A549 (cell line): ENCODE measurements around the gene MED12L. TPM values are rescaled to one million over a fixed set of nuclear protein-coding genes. Genes with fewer than 3 reads are reported as not detected.

Experiments
- ATAC-seq, 2 experiments: fragments of 200-7000 bp in 1 of 2; fragments of >200 bp in 1 of 2; cut with Nextera tagmentation in 1 of 2; cut with Tn5 transposase in 1 of 2; 3 replicates each; pipeline versions ENCODE4 v1.8.0 to v1.9.1; 2018 to 2020; ENCODE audit warnings: mild to moderate bottlenecking in 1 of 2, moderate library complexity in 1 of 2
- CTCF ChIA-PET: fragments of 300-600 bp; sonication (Branson Sonifier 250); formaldehyde crosslinking; extraction: SDS; loops from one replicate; lab custom pipeline; 2021; ENCODE audit warnings: antibody characterized with exemption, inconsistent platforms; lab: Yijun Ruan, JAX
- POLR2A ChIA-PET: fragments of 350-600 bp; formaldehyde crosslinking; extraction: SDS; loops from one replicate; lab custom pipeline; 2021; ENCODE audit warnings: antibody characterized with exemption, inconsistent platforms; lab: Yijun Ruan, JAX
- DNase-seq, 2 experiments: peaks; one replicate each; pipeline versions ENCODE4 v3.0.0 to v3.0.0-alpha.2; 2011 to 2016; ENCODE audit warnings: low read depth in 1 of 2, low spot score in 1 of 2
- FAIRE-seq: peaks from 2 replicates; lab custom pipeline; 2011; peaks lifted over from hg19 to GRCh38; lab: Jason Lieb, UNC
- H3K27ac ChIP-seq, 2 experiments: fragments of >200 bp; sonication (Bioruptor Twin); formaldehyde crosslinking; 3 replicates each; pipeline ENCODE4 v1.5.1; 2016 to 2017
- H3K4me1 ChIP-seq: fragments of >200 bp; sonication (Bioruptor Twin); formaldehyde crosslinking; 3 replicates; pipeline ENCODE4 v1.6.1; 2016
- H3K4me2 ChIP-seq: fragments of >200 bp; sonication (Bioruptor Twin); formaldehyde crosslinking; 3 replicates; pipeline ENCODE4 v1.6.1; 2016
- H3K4me3 ChIP-seq: fragments of >200 bp; sonication (Bioruptor Twin); formaldehyde crosslinking; 3 replicates; pipeline ENCODE4 v1.5.1; 2016
- H3K9me3 ChIP-seq: fragments of >200 bp; sonication (Bioruptor Twin); formaldehyde crosslinking; 3 replicates; pipeline ENCODE4 v1.6.1; 2016
- BHLHE40 ChIP-seq: IDR thresholded peaks from 2 replicates; pipeline ENCODE4 v1.6.1; 2012; ENCODE audit warnings: low read depth, low read length, inconsistent platforms
- CBX2 ChIP-seq: fragments of 200-600 bp; sonication (generic); IDR thresholded peaks from 2 replicates; pipeline ENCODE4 v1.6.1; 2016; ENCODE audit warnings: low read depth, mild to moderate bottlenecking, borderline replicate concordance
- CBX8 ChIP-seq: fragments of 200-600 bp; sonication (generic); IDR thresholded peaks from 2 replicates; pipeline ENCODE4 v1.6.1; 2016
- CHD2 ChIP-seq: fragments of 150-350 bp; IDR thresholded peaks from 2 replicates; pipeline ENCODE4 v1.6.1; 2014; ENCODE audit warnings: low read length; ENCODE audit not compliant: partially characterized antibody
- EP300 ChIP-seq, 2 experiments: fragments of >200 bp; sonication (Bioruptor Twin); formaldehyde crosslinking; IDR thresholded peaks; 2 replicates in 1 of 2; 3 replicates in 1 of 2; pipeline ENCODE4 v1.6.1; 2016 to 2017
- FOXS1 ChIP-seq: fragments of 250-450 bp; sonication (Bioruptor Pico); IDR thresholded peaks from 2 replicates; pipeline ENCODE4 v1.5.0; 2020; ENCODE audit warnings: mild to moderate bottlenecking, moderate library complexity
- GATA3 ChIP-seq: IDR thresholded peaks from 2 replicates; pipeline ENCODE4 v1.6.1; 2012; ENCODE audit warnings: borderline replicate concordance
- HDAC2 ChIP-seq: fragments of 200-600 bp; sonication (generic); IDR thresholded peaks from 2 replicates; pipeline ENCODE4 v1.6.1; 2016
- HEYL ChIP-seq: fragments of 250-450 bp; sonication (Bioruptor Pico); IDR thresholded peaks from 2 replicates; pipeline ENCODE4 v1.8.0; 2021; ENCODE audit warnings: mild to moderate bottlenecking, moderate library complexity
- HOXA7 ChIP-seq: fragments of 250-450 bp; sonication (Bioruptor Pico); IDR thresholded peaks from 2 replicates; pipeline ENCODE4 v1.5.0; 2020; ENCODE audit warnings: mild to moderate bottlenecking, moderate library complexity
- HOXB13 ChIP-seq: fragments of 250-450 bp; sonication (Bioruptor Pico); IDR thresholded peaks from 2 replicates; pipeline ENCODE4 v1.5.0; 2020; ENCODE audit warnings: low read depth, mild to moderate bottlenecking, moderate library complexity
- JUN ChIP-seq, 2 experiments: fragments of >200 bp; sonication (Bioruptor Twin); formaldehyde crosslinking; IDR thresholded peaks; 2 replicates in 1 of 2; 3 replicates in 1 of 2; pipeline ENCODE4 v1.6.1; 2016 to 2017
- KDM1A ChIP-seq: fragments of 200-600 bp; sonication (generic); IDR thresholded peaks from 2 replicates; pipeline ENCODE4 v1.6.1; 2016; ENCODE audit warnings: low read depth, mild to moderate bottlenecking
- MAFK ChIP-seq: fragments of 450-650 bp; IDR thresholded peaks from 2 replicates; pipeline ENCODE4 v1.6.1; 2014; ENCODE audit not compliant: partially characterized antibody
- MYC ChIP-seq: IDR thresholded peaks from 2 replicates; pipeline ENCODE4 v1.6.1; 2012; ENCODE audit warnings: mild to moderate bottlenecking, inconsistent platforms, low read length, improper control_type of control experiment, borderline replicate concordance
- NPAS2 ChIP-seq: fragments of 250-450 bp; sonication (Bioruptor Pico); IDR thresholded peaks from 2 replicates; pipeline ENCODE4 v1.8.0; 2022; ENCODE audit warnings: mild to moderate bottlenecking, moderate library complexity, borderline replicate concordance
- NR3C1 ChIP-seq: fragments of >200 bp; sonication (Bioruptor Twin); formaldehyde crosslinking; IDR thresholded peaks from 3 replicates; pipeline ENCODE4 v1.6.1; 2017
- POLR2A ChIP-seq: IDR thresholded peaks from 2 replicates; pipeline ENCODE4 v1.6.1; 2012; ENCODE audit warnings: mild to moderate bottlenecking, low read length
- RARB ChIP-seq: fragments of 250-450 bp; sonication (Bioruptor Pico); IDR thresholded peaks from 2 replicates; pipeline ENCODE4 v1.8.0; 2021; ENCODE audit warnings: mild to moderate bottlenecking, moderate library complexity
- RCOR1 ChIP-seq: fragments of 150-350 bp; IDR thresholded peaks from 2 replicates; pipeline ENCODE4 v1.6.1; 2014; ENCODE audit warnings: antibody characterized with exemption, low read length, low read depth
- RFX5 ChIP-seq: fragments of 450-650 bp; IDR thresholded peaks from 2 replicates; pipeline ENCODE4 v1.7.1; 2014; ENCODE audit warnings: antibody characterized with exemption, mild to moderate bottlenecking, moderate library complexity
- SMC3 ChIP-seq: fragments of >200 bp; sonication (Bioruptor Twin); formaldehyde crosslinking; IDR thresholded peaks from 3 replicates; pipeline ENCODE4 v1.6.1; 2018; ENCODE audit warnings: inconsistent platforms
- SREBF2 ChIP-seq: fragments of 450-650 bp; IDR thresholded peaks from 2 replicates; pipeline ENCODE4 v1.6.1; 2014; ENCODE audit warnings: mild to moderate bottlenecking, moderate library complexity
- TFCP2L1 ChIP-seq: fragments of 250-450 bp; sonication (Bioruptor Pico); IDR thresholded peaks from 2 replicates; pipeline ENCODE4 v1.5.0; 2021; ENCODE audit warnings: mild to moderate bottlenecking
- ZFP36 ChIP-seq: fragments of 450-650 bp; IDR thresholded peaks from 2 replicates; pipeline ENCODE4 v1.6.1; 2014; ENCODE audit warnings: borderline replicate concordance; ENCODE audit not compliant: partially characterized antibody
- ZNF302 ChIP-seq: fragments of 250-450 bp; sonication (Bioruptor Pico); IDR thresholded peaks from 2 replicates; pipeline ENCODE4 v1.9.0; 2021; ENCODE audit warnings: inconsistent platforms, mild to moderate bottlenecking, moderate library complexity
- ZSCAN20 ChIP-seq: fragments of 250-450 bp; sonication (Bioruptor Pico); IDR thresholded peaks from 2 replicates; pipeline ENCODE4 v1.8.0; 2022; ENCODE audit warnings: mild to moderate bottlenecking, moderate library complexity
- WGBS: methylation state at CpG from one replicate; pipeline ENCODE4 v1.1.6; 2017; ENCODE audit errors: missing lambda C conversion rate; 5-methylcytosine and 5-hydroxymethylcytosine counted together
- polyA plus RNA-seq, 4 experiments: library from polyadenylated mRNA; depleted of rRNA in 3 of 4; stranded (reverse); fragments of >200 nt; fragmentation: RNase III in 1 of 4; extraction: RNeasy Plus Mini Kit Qiagen cat#74134 plus additional on column Dnase treatment in 1 of 4; gene quantifications; 2 replicates in 3 of 4; 3 replicates in 1 of 4; pipeline ENCODE4 v1.2.3, GENCODE V29; 2011 to 2017
- TF ChIP-seq, protein P1 (sequence below): IDR thresholded peaks from 2 replicates; pipeline ENCODE4 v1.6.1; 2012
- TF ChIP-seq, protein P2 (sequence below): fragments of 150-350 bp; IDR thresholded peaks from 2 replicates; pipeline ENCODE4 v1.6.1; 2014; ENCODE audit warnings: low read depth, mild to moderate bottlenecking, low read length
- TF ChIP-seq, protein P3 (sequence below): fragments of >200 bp; sonication (Bioruptor Twin); formaldehyde crosslinking; IDR thresholded peaks from 2 replicates; pipeline ENCODE4 v1.6.1; 2016
- TF ChIP-seq, protein P4 (sequence below): IDR thresholded peaks from 2 replicates; pipeline ENCODE4 v1.6.1; 2012; ENCODE audit warnings: low read depth, borderline replicate concordance

MED12L gene
- polyA plus RNA-seq, 2 of the 4 experiments (the other 2 are of a cell fraction): 0.32 to 0.63 TPM

DNA sequence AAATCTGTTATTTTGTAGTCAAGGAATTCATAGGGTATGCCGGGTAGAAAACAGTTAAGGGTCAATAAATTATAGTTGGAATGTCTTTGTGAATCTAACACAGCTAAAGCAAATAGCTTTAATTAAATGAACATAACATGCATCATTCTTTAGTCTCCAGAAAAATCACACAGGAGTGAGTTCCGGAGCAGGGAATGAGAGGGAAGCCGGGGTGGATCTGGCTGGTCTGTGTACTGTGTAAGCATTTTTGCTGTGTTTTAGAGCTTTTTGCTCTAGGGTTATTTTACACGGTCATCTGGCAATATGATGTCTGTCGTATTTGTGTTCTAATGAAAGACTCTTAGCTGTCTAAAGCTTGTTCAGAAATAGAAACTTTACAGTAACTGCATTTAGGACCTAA lies 57.5 kb downstream of the MED12L start (continued):
- TF ChIP-seq, protein P1, sequence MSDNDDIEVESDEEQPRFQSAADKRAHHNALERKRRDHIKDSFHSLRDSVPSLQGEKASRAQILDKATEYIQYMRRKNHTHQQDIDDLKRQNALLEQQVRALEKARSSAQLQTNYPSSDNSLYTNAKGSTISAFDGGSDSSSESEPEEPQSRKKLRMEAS: no peak
- no peak for TF ChIP-seq POLR2A
- no peak for TF ChIP-seq CBX2
- no peak for TF ChIP-seq NR3C1
- TF ChIP-seq, all 56 proteins: peak for 0

GRCh38 chr3:151144016-151144415 lies 58.6 kb downstream of the MED12L start:
- Histone ChIP-seq H3K4me3 (no peak overlapping the region), H3K9me3 (no peaks in the 10 kb centered on the region), H3K4me2 (no peak overlapping the region), H3K27ac (no peak overlapping the region), H3K4me1 (peaks cover 7% of the 10 kb centered on the region; the same call in 2 of the 3 replicates)
- ChIA-PET POLR2A (no interaction called here), CTCF (interaction anchor here (0.8 to 5.8 kb wide), 7 partner anchors 9 to 356 kb away, joined by 3 to 22 read pairs (median 3); no protein-coding TSS in a partner anchor)
- no peak for DNase-seq
- no peak for FAIRE-seq
- no peak for ATAC-seq
- TF ChIP-seq MYC (no peak), HOXA7 (no peak), JUN (IDR thresholded peaks at IDR 0.05) (no peak), CHD2 (no peak), RARB (CRISPR knock-in tag) (no peak), RFX5 (no peak), HDAC2 (no peak), KDM1A (no peak), RCOR1 (no peak), NR3C1 (no peak), HOXB13 (CRISPR knock-in tag) (no peak), EP300 (IDR thresholded peaks at IDR 0.05) (no peak), BHLHE40 (no peak), ZSCAN20 (no peak), HEYL (CRISPR knock-in tag) (no peak)
- TF ChIP-seq, protein P2, sequence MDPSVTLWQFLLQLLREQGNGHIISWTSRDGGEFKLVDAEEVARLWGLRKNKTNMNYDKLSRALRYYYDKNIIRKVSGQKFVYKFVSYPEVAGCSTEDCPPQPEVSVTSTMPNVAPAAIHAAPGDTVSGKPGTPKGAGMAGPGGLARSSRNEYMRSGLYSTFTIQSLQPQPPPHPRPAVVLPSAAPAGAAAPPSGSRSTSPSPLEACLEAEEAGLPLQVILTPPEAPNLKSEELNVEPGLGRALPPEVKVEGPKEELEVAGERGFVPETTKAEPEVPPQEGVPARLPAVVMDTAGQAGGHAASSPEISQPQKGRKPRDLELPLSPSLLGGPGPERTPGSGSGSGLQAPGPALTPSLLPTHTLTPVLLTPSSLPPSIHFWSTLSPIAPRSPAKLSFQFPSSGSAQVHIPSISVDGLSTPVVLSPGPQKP: no peak
- TF ChIP-seq, protein P1: no peak
- 62% methylated on average over 4 of the region's 4 CpGs for WGBS

- H3K4me3 ChIP-seq: no peak overlapping the region
- no peaks in the 10 kb centered on the region for H3K9me3 ChIP-seq
- FAIRE-seq (no peak), ATAC-seq (no peak), DNase-seq (no peak)
- no peak overlapping the region for H3K4me2 ChIP-seq
- TF ChIP-seq NPAS2 (CRISPR knock-in tag) (no peak), SREBF2 (no peak), SMC3 (no peak), MAFK (no peak), GATA3 (no peak), ZNF302 (CRISPR knock-in tag) (no peak), POLR2A (no peak), ZFP36 (no peak), RCOR1 (no peak), HOXA7 (no peak), CBX8 (no peak), FOXS1 (no peak), BHLHE40 (no peak), TFCP2L1 (CRISPR knock-in tag) (no peak), JUN (IDR thresholded peaks at IDR 0.05) (no peak), CHD2 (no peak)
- TF ChIP-seq, protein P3, sequence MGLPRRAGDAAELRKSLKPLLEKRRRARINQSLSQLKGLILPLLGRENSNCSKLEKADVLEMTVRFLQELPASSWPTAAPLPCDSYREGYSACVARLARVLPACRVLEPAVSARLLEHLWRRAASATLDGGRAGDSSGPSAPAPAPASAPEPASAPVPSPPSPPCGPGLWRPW: no peak
- TF ChIP-seq, protein P4, sequence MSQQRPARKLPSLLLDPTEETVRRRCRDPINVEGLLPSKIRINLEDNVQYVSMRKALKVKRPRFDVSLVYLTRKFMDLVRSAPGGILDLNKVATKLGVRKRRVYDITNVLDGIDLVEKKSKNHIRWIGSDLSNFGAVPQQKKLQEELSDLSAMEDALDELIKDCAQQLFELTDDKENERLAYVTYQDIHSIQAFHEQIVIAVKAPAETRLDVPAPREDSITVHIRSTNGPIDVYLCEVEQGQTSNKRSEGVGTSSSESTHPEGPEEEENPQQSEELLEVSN: no peak
- no peak overlapping the region for H3K27ac ChIP-seq
- POLR2A ChIA-PET: no interaction called here
- CTCF ChIA-PET: interaction anchor here (0.6 to 5.8 kb wide), 17 partner anchors 9 to 1368 kb away, joined by 3 to 30 read pairs (median 3); partner anchors contain the start of gene MED12L
- WGBS: 84% methylated on average over 5 of the region's 5 CpGs
- peaks cover 7% of the 10 kb centered on the region; the same call in 2 of the 3 replicates for H3K4me1 ChIP-seq
Observed at GRCh38 chr3:151144760-151145159, 59.3 kb downstream of the MED12L start.
